Endothelial cell of umbilical vein (primary cell): ENCODE results near the gene SIDT1.

Experiments used
- CTCF ChIP-seq, 2 donors: IDR thresholded peaks; 1 replicate in 1 of 2; 2 replicates in 1 of 2; pipeline ENCODE4 v1.5.1; 2011; ENCODE audit warnings: low read length in 2 of 2, mild to moderate bottlenecking in 2 of 2, moderate library complexity in 2 of 2, control low read depth in 1 of 2, inconsistent platforms in 1 of 2, low read depth in 1 of 2; ENCODE audit not compliant: insufficient read depth in 1 of 2; ENCODE audit errors: extremely low read depth in 1 of 2
- POLR2A ChIP-seq: IDR thresholded peaks from 2 replicates; pipeline ENCODE4 v1.6.1; 2012; ENCODE audit warnings: low read depth, mild to moderate bottlenecking, control low read depth, low read length

GRCh38 chr3:113664523-113665094, 132.3 kb downstream of the SIDT1 start:
- TF ChIP-seq CTCF (IDR thresholded peaks at IDR 0.05; ENCODE audit: extremely low read depth in 1 of 2, insufficient read depth in 1 of 2, low read depth in 1 of 2, low read length in 2 of 2): no peak
- no peak for TF ChIP-seq POLR2A
